ENCODE results near the gene NOL8.

- no peak for TF ChIP-seq POLR2A (IDR thresholded peaks at IDR 0.05)
- no peak for TF ChIP-seq CTCF (IDR thresholded peaks at IDR 0.05)
Measured at GRCh38 chr9:92254381-92255337, 70.5 kb downstream of the NOL8 start.
